IPS-18a (cell line): ENCODE measurements around the gene TMEM40.
"Not testable (repeated sequence)": the region's sequence is repeated elsewhere in the genome, so short reads cannot be mapped to it uniquely, and the experiment has no call there.

Source experiments
- H3K27ac ChIP-seq: one replicate; pipeline ENCODE4 v1.5.1; 2013; ENCODE audit warnings: low read length
- H3K27me3 ChIP-seq: one replicate; pipeline ENCODE4 v1.6.1; 2013; ENCODE audit warnings: mild to moderate bottlenecking, low read length; ENCODE audit not compliant: control insufficient read depth, insufficient read depth
- H3K36me3 ChIP-seq: one replicate; pipeline ENCODE4 v1.6.1; 2013; ENCODE audit warnings: low read depth, low read length; ENCODE audit not compliant: control insufficient read depth
- H3K4me1 ChIP-seq: one replicate; pipeline ENCODE4 v1.6.1; 2013; ENCODE audit warnings: low read depth, low read length; ENCODE audit not compliant: control insufficient read depth
- H3K4me3 ChIP-seq: one replicate; pipeline ENCODE4 v1.5.1; 2013; ENCODE audit warnings: low read length
- H3K9ac ChIP-seq: one replicate; pipeline ENCODE4 v1.6.1; 2013; ENCODE audit warnings: mild to moderate bottlenecking, low read length, moderate library complexity
- H3K9me3 ChIP-seq: one replicate; pipeline ENCODE4 v1.6.1; 2013; ENCODE audit warnings: low read depth, low read length; ENCODE audit not compliant: control insufficient read depth

Gene TMEM40

GRCh38 chr3:12707449-12707848, 51.6 kb downstream of the TMEM40 start:
- H3K27me3 ChIP-seq, result no peaks in the 10 kb centered on the region
- no peaks in the 10 kb centered on the region for H3K9me3 ChIP-seq
- H3K4me1 ChIP-seq, result no peaks in the 10 kb centered on the region
- no peaks in the 10 kb centered on the region for H3K36me3 ChIP-seq
- no peak overlapping the region for H3K9ac ChIP-seq
- no peak overlapping the region for H3K4me3 ChIP-seq
- H3K27ac ChIP-seq, result no peak overlapping the region

- no peaks in the 10 kb centered on the region for H3K36me3 ChIP-seq
- no peak overlapping the region for H3K9ac ChIP-seq
- H3K27me3 ChIP-seq, result no peaks in the 10 kb centered on the region
- no peaks in the 10 kb centered on the region for H3K9me3 ChIP-seq
- no peaks in the 10 kb centered on the region for H3K4me1 ChIP-seq
- no peak overlapping the region for H3K4me3 ChIP-seq
- no peak overlapping the region for H3K27ac ChIP-seq
Observed at GRCh38 chr3:12706504-12707253, 52.4 kb downstream of the TMEM40 start.

GRCh38 chr3:12705981-12706380, 53.1 kb downstream of the TMEM40 start:
- Histone ChIP-seq H3K9ac (no peak overlapping the region), H3K27me3 (no peaks in the 10 kb centered on the region), H3K27ac (no peak overlapping the region), H3K36me3 (no peaks in the 10 kb centered on the region), H3K9me3 (no peaks in the 10 kb centered on the region), H3K4me1 (no peaks in the 10 kb centered on the region), H3K4me3 (no peak overlapping the region)

GRCh38 chr3:12705374-12705926, 53.6 kb downstream of the TMEM40 start:
- no peak overlapping the region for H3K27ac ChIP-seq
- H3K9me3 ChIP-seq, result no peaks in the 10 kb centered on the region
- H3K36me3 ChIP-seq, result no peaks in the 10 kb centered on the region
- H3K4me1 ChIP-seq, result no peaks in the 10 kb centered on the region
- no peaks in the 10 kb centered on the region for H3K27me3 ChIP-seq
- no peak overlapping the region for H3K9ac ChIP-seq
- H3K4me3 ChIP-seq, result no peak overlapping the region

- no peaks in the 10 kb centered on the region for H3K27me3 ChIP-seq
Observed at GRCh38 chr3:12702501-12702900, 56.6 kb downstream of the TMEM40 start.

GRCh38 chr3:12701601-12702000, 57.5 kb downstream of the TMEM40 start:
- H3K9ac ChIP-seq, H3K4me3 ChIP-seq, H3K36me3 ChIP-seq, H3K27me3 ChIP-seq, H3K9me3 ChIP-seq, H3K4me1 ChIP-seq, H3K27ac ChIP-seq: not testable (repeated sequence)

More at GRCh38 chr3:12702501-12702900, 56.6 kb downstream of the TMEM40 start:
- Histone ChIP-seq H3K4me3 (no peak overlapping the region), H3K36me3 (no peaks in the 10 kb centered on the region), H3K4me1 (no peaks in the 10 kb centered on the region), H3K9ac (no peak overlapping the region), H3K27ac (no peak overlapping the region), H3K9me3 (no peaks in the 10 kb centered on the region)

- Histone ChIP-seq H3K9ac (no peak overlapping the region), H3K4me1 (no peaks in the 10 kb centered on the region), H3K4me3 (no peak overlapping the region), H3K27me3 (no peaks in the 10 kb centered on the region), H3K36me3 (no peaks in the 10 kb centered on the region), H3K9me3 (no peaks in the 10 kb centered on the region), H3K27ac (no peak overlapping the region)
Observed at GRCh38 chr3:12700800-12701199, 58.3 kb downstream of the TMEM40 start.

- Histone ChIP-seq H3K36me3 (no peaks in the 10 kb centered on the region), H3K4me1 (no peaks in the 10 kb centered on the region), H3K27me3 (no peaks in the 10 kb centered on the region), H3K9me3 (no peaks in the 10 kb centered on the region), H3K9ac (no peak overlapping the region), H3K4me3 (no peak overlapping the region), H3K27ac (no peak overlapping the region)
Observed at GRCh38 chr3:12695916-12696315, 63.1 kb downstream of the TMEM40 start.

GRCh38 chr3:12695112-12695511, 63.9 kb downstream of the TMEM40 start:
- Histone ChIP-seq H3K4me3 (no peak overlapping the region), H3K27me3 (no peaks in the 10 kb centered on the region), H3K9ac (no peak overlapping the region), H3K27ac (no peak overlapping the region), H3K4me1 (no peaks in the 10 kb centered on the region), H3K36me3 (no peaks in the 10 kb centered on the region), H3K9me3 (no peaks in the 10 kb centered on the region)

GRCh38 chr3:12692444-12692843, 66.6 kb downstream of the TMEM40 start:
- H3K4me3 ChIP-seq, result no peak overlapping the region
- no peak overlapping the region for H3K9ac ChIP-seq
- H3K27ac ChIP-seq, result no peak overlapping the region
- H3K4me1 ChIP-seq, result no peaks in the 10 kb centered on the region
- no peaks in the 10 kb centered on the region for H3K27me3 ChIP-seq
- H3K36me3 ChIP-seq, result no peaks in the 10 kb centered on the region
- H3K9me3 ChIP-seq, result no peaks in the 10 kb centered on the region

GRCh38 chr3:12689997-12690711, 68.9 kb downstream of the TMEM40 start:
- Histone ChIP-seq H3K27ac (no peak overlapping the region), H3K27me3 (no peaks in the 10 kb centered on the region), H3K4me3 (no peak overlapping the region), H3K9me3 (no peaks in the 10 kb centered on the region), H3K36me3 (no peaks in the 10 kb centered on the region), H3K9ac (no peak overlapping the region), H3K4me1 (no peaks in the 10 kb centered on the region)
